ENCODE measurements around the gene CPSF3.
A peak's percentile ranks its signal among the peaks of the same experiment; 100 is the strongest.

The CPSF3 gene

GRCh38 chr2:9423100-9423921, at the start of gene CPSF3, which contains the start of gene ITGB1BP1 (continued):
- peak; percentile 70 for TF ChIP-seq ZNF580 (tag by site-specific recombination; IDR thresholded peaks at IDR 0.05)
- TF ChIP-seq ZNF549 (tag by site-specific recombination; IDR thresholded peaks at IDR 0.05): no peak
- TF ChIP-seq ZNF561 (tag by site-specific recombination; IDR thresholded peaks at IDR 0.05; ENCODE audit: borderline replicate concordance): peak; percentile 85
- no peak for TF ChIP-seq ZNF266 (tag by site-specific recombination; IDR thresholded peaks at IDR 0.05; ENCODE audit: low read depth)
- TF ChIP-seq, protein P1, sequence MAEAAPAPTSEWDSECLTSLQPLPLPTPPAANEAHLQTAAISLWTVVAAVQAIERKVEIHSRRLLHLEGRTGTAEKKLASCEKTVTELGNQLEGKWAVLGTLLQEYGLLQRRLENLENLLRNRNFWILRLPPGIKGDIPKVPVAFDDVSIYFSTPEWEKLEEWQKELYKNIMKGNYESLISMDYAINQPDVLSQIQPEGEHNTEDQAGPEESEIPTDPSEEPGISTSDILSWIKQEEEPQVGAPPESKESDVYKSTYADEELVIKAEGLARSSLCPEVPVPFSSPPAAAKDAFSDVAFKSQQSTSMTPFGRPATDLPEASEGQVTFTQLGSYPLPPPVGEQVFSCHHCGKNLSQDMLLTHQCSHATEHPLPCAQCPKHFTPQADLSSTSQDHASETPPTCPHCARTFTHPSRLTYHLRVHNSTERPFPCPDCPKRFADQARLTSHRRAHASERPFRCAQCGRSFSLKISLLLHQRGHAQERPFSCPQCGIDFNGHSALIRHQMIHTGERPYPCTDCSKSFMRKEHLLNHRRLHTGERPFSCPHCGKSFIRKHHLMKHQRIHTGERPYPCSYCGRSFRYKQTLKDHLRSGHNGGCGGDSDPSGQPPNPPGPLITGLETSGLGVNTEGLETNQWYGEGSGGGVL (tag by site-specific recombination; IDR thresholded peaks at IDR 0.05): no peak
- no peak for TF ChIP-seq ZNF548 (tag by site-specific recombination; IDR thresholded peaks at IDR 0.05)
- peak; percentile 79 for TF ChIP-seq SP7 (tag by site-specific recombination; IDR thresholded peaks at IDR 0.05)
- peak; percentile 40; the same call in 1 of the 2 replicates for TF ChIP-seq IKZF3 (tag by site-specific recombination; IDR thresholded peaks at IDR 0.05)
- no peak for TF ChIP-seq ZNF214 (tag by site-specific recombination; IDR thresholded peaks at IDR 0.05; ENCODE audit: borderline replicate concordance)
- peak; percentile 90 for TF ChIP-seq ZBTB8A (tag by site-specific recombination; IDR thresholded peaks at IDR 0.05)
- peak; percentile 76 for TF ChIP-seq ZNF501 (tag by site-specific recombination; IDR thresholded peaks at IDR 0.05)
- peak; percentile 68; the same call in 1 of the 2 replicates for TF ChIP-seq INSM2 (tag by site-specific recombination; IDR thresholded peaks at IDR 0.05)
- TF ChIP-seq ZNF658 (tag by site-specific recombination; IDR thresholded peaks at IDR 0.05): no peak
- TF ChIP-seq ZNF521 (tag by site-specific recombination; IDR thresholded peaks at IDR 0.05): no peak
- peak; percentile 77 for TF ChIP-seq SP2 (tag by site-specific recombination; IDR thresholded peaks at IDR 0.05)
- no peak for TF ChIP-seq ZNF19 (tag by site-specific recombination; IDR thresholded peaks at IDR 0.05; ENCODE audit: low read depth)
- peak; percentile 43; the same call in 1 of the 2 replicates for TF ChIP-seq GLIS1 (tag by site-specific recombination; IDR thresholded peaks at IDR 0.05)
- no peak for TF ChIP-seq ZNF350 (tag by site-specific recombination; IDR thresholded peaks at IDR 0.05)
- peak; percentile 47; the same call in 1 of the 2 replicates for TF ChIP-seq ZNF660 (tag by site-specific recombination; IDR thresholded peaks at IDR 0.05)
- no peak for TF ChIP-seq BCL6B (tag by site-specific recombination; IDR thresholded peaks at IDR 0.05)
- no peak for TF ChIP-seq ZNF26 (tag by site-specific recombination; IDR thresholded peaks at IDR 0.05)
- TF ChIP-seq ZNF792 (tag by site-specific recombination; IDR thresholded peaks at IDR 0.05): no peak
- TF ChIP-seq, protein P2, sequence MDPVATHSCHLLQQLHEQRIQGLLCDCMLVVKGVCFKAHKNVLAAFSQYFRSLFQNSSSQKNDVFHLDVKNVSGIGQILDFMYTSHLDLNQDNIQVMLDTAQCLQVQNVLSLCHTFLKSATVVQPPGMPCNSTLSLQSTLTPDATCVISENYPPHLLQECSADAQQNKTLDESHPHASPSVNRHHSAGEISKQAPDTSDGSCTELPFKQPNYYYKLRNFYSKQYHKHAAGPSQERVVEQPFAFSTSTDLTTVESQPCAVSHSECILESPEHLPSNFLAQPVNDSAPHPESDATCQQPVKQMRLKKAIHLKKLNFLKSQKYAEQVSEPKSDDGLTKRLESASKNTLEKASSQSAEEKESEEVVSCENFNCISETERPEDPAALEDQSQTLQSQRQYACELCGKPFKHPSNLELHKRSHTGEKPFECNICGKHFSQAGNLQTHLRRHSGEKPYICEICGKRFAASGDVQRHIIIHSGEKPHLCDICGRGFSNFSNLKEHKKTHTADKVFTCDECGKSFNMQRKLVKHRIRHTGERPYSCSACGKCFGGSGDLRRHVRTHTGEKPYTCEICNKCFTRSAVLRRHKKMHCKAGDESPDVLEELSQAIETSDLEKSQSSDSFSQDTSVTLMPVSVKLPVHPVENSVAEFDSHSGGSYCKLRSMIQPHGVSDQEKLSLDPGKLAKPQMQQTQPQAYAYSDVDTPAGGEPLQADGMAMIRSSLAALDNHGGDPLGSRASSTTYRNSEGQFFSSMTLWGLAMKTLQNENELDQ (tag by site-specific recombination; IDR thresholded peaks at IDR 0.05; ENCODE audit: low read depth): no peak
- TF ChIP-seq ZNF416 (tag by site-specific recombination; IDR thresholded peaks at IDR 0.05): no peak
- TF ChIP-seq ZSCAN16 (tag by site-specific recombination; IDR thresholded peaks at IDR 0.05): no peak
- no peak for TF ChIP-seq ZNF510 (tag by site-specific recombination; IDR thresholded peaks at IDR 0.05; ENCODE audit: insufficient replicate concordance)
- peak; percentile 85 for TF ChIP-seq ZNF76 (tag by site-specific recombination; IDR thresholded peaks at IDR 0.05; ENCODE audit: borderline replicate concordance, low read depth)
- TF ChIP-seq ZNF362 (tag by site-specific recombination; IDR thresholded peaks at IDR 0.05): no peak
- TF ChIP-seq ZNF514 (tag by site-specific recombination; IDR thresholded peaks at IDR 0.05): no peak
- TF ChIP-seq ZNF560 (tag by site-specific recombination; IDR thresholded peaks at IDR 0.05; ENCODE audit: borderline replicate concordance): no peak
